ENCODE results near the gene CD40. TPM values are rescaled to one million over a fixed set of nuclear protein-coding genes. Genes with fewer than 3 reads are reported as not detected.

CD40 gene
- total RNA-seq, 1 experiment from 2014 or later: 7.8 TPM

GRCh38 chr20:46111028-46111835 lies 6.9 kb upstream of the CD40 start:
- Histone ChIP-seq H4K91ac (ENCODE audit: insufficient read length, low read depth, low read length) (no peak overlapping the region), H4K5ac (ENCODE audit: insufficient read length, low read depth, low read length) (no peak overlapping the region), H3K4me1 (ENCODE audit: insufficient read depth, low read length) (no peaks in the 10 kb centered on the region), H3K9me3 (ENCODE audit: control insufficient read depth, low read depth, low read length) (no peaks in the 10 kb centered on the region), H3K14ac (ENCODE audit: insufficient read depth, low read length) (no peak overlapping the region), H3K23me2 (ENCODE audit: insufficient read length, low read depth, low read length, poor library complexity, severe bottlenecking) (no peaks in the 10 kb centered on the region), H2BK120ac (ENCODE audit: low read depth, low read length, poor library complexity, severe bottlenecking) (no peak overlapping the region), H3K79me1 (ENCODE audit: insufficient read depth, low read depth, low read length, poor library complexity, severe bottlenecking) (no peaks in the 10 kb centered on the region), H3T11ph (ENCODE audit: low read length) (no peak overlapping the region), H3K18ac (ENCODE audit: insufficient read length, low read depth, low read length) (no peak overlapping the region), H4K20me1 (ENCODE audit: control insufficient read depth, insufficient read depth, insufficient read length) (no peaks in the 10 kb centered on the region), H2AK5ac (ENCODE audit: insufficient read length, low read length) (no peak overlapping the region), H2BK5ac (ENCODE audit: insufficient read length, low read length) (no peak overlapping the region), H3K23ac (ENCODE audit: insufficient read length, low read depth, low read length) (no peak overlapping the region), H3K79me2 (ENCODE audit: insufficient read depth, low read length) (no peaks in the 10 kb centered on the region), H3K56ac (ENCODE audit: insufficient read length, low read depth, low read length) (no peak overlapping the region), H2BK15ac (ENCODE audit: low read depth, low read length) (no peak overlapping the region), H3K4me2 (ENCODE audit: insufficient read depth, insufficient read length, low read length) (no peak overlapping the region), H2AFZ (ENCODE audit: low read length) (no peak overlapping the region), H2BK20ac (ENCODE audit: low read depth, low read length, poor library complexity, severe bottlenecking) (no peak overlapping the region), H4K8ac (replicated peaks; ENCODE audit: insufficient read length, low read depth, low read length) (no peak overlapping the region), H2BK12ac (ENCODE audit: insufficient read length, low read depth, low read length) (no peak overlapping the region), H3K4ac (ENCODE audit: low read depth, low read length) (no peak overlapping the region), H3K27ac (ENCODE audit: insufficient read length, low read depth, low read length) (no peak overlapping the region), H3K9ac (ENCODE audit: extremely low read depth, insufficient read length, low read length) (no peak overlapping the region), H3K27me3 (ENCODE audit: insufficient read depth, low read length) (peaks cover 7% of the 10 kb centered on the region; the same call in 1 of the 2 replicates)
- H3K27me3 Mint-ChIP-seq (ENCODE audit: low read depth): peaks cover 74% of the 10 kb centered on the region
- DNase-seq: no peak
- TF ChIP-seq CTCF (conservative IDR thresholded peaks at IDR 0.05): no peak
- no CpG with 5 or more reads among the region's 5 CpGs for WGBS (ENCODE audit: extremely low coverage, insufficient read length, low lambda C conversion rate)
- H3K9me3 Mint-ChIP-seq: no peaks in the 10 kb centered on the region; a peak in 1 of 5 replicates
- peaks cover 0 to 8% of the 10 kb centered on the region in 2 experiments; a peak in 2 of 4 replicates for H3K4me1 Mint-ChIP-seq
- H3K4me3 Mint-ChIP-seq: no peak overlapping the region
- H3K36me3 Mint-ChIP-seq (ENCODE audit: insufficient read depth in 1 of 3, low read depth in 3 of 3): no peaks in the 10 kb centered on the region
- H3K27ac Mint-ChIP-seq: no peak overlapping the region
